Neutrophil (primary cell): ENCODE results near the gene GLP1R.

Source experiments
- H3K27ac ChIP-seq: fragments of 200-600 bp; sonication (generic); 2 replicates; pipeline ENCODE4 v1.5.1; 2016; ENCODE audit warnings: mild to moderate bottlenecking, moderate library complexity
- H3K27me3 ChIP-seq: fragments of 200-600 bp; sonication (generic); 2 replicates; pipeline ENCODE4 v1.6.0; 2016; ENCODE audit warnings: mild to moderate bottlenecking
- H3K36me3 ChIP-seq: fragments of 200-600 bp; sonication (generic); 2 replicates; pipeline ENCODE4 v1.5.1; 2017
- H3K4me1 ChIP-seq, 2 experiments: fragments of 200-600 bp in 1 of 2; sonication (generic) in 1 of 2; 1 replicate in 1 of 2; 2 replicates in 1 of 2; pipeline versions ENCODE4 v1.5.1 to v1.6.1; 2013 to 2016; ENCODE audit warnings: low read depth in 1 of 2, low read length in 1 of 2, mild to moderate bottlenecking in 1 of 2, moderate library complexity in 1 of 2; ENCODE audit not compliant: control insufficient read depth in 1 of 2, insufficient read depth in 1 of 2
- H3K4me3 ChIP-seq, 2 experiments: fragments of 200-600 bp in 1 of 2; sonication (generic) in 1 of 2; 1 replicate in 1 of 2; 2 replicates in 1 of 2; pipeline ENCODE4 v1.5.1; 2013 to 2016; ENCODE audit warnings: low read depth in 1 of 2, low read length in 1 of 2, mild to moderate bottlenecking in 1 of 2, moderate library complexity in 1 of 2
- H3K9me3 ChIP-seq: fragments of 200-600 bp; sonication (generic); 2 replicates; pipeline ENCODE4 v1.5.1; 2016
- TF ChIP-seq, protein P1 (sequence below): fragments of 200-600 bp; sonication (generic); IDR thresholded peaks from 2 replicates; pipeline ENCODE4 v1.5.1; 2016; ENCODE audit warnings: antibody characterized with exemption

The GLP1R gene

DNA sequence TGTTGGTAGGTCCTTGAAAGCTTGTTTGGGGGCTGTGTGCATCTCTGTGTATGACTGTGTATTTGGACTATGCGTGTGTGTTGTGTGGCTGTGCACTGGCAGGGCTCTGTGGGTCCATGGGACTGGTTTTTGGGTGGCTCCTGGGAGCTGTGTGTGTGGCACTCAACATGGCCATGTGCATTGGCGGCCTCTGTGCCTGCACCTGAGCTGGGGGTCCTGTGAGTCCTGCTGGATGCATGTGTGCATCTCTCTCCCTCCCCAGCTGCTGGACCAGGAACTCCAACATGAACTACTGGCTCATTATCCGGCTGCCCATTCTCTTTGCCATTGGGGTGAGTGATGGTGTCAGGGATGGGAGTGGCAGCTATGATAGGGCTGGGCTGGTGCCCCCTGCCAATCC, 30.1 kb downstream of the GLP1R start:
- Histone ChIP-seq H3K36me3 (no peaks in the 10 kb centered on the region), H3K27me3 (peaks cover 11% of the 10 kb centered on the region), H3K27ac (no peak overlapping the region), H3K9me3 (no peaks in the 10 kb centered on the region), H3K4me1 (no peaks in the 10 kb centered on the region), H3K4me3 (no peak overlapping the region)
- TF ChIP-seq, protein P1, sequence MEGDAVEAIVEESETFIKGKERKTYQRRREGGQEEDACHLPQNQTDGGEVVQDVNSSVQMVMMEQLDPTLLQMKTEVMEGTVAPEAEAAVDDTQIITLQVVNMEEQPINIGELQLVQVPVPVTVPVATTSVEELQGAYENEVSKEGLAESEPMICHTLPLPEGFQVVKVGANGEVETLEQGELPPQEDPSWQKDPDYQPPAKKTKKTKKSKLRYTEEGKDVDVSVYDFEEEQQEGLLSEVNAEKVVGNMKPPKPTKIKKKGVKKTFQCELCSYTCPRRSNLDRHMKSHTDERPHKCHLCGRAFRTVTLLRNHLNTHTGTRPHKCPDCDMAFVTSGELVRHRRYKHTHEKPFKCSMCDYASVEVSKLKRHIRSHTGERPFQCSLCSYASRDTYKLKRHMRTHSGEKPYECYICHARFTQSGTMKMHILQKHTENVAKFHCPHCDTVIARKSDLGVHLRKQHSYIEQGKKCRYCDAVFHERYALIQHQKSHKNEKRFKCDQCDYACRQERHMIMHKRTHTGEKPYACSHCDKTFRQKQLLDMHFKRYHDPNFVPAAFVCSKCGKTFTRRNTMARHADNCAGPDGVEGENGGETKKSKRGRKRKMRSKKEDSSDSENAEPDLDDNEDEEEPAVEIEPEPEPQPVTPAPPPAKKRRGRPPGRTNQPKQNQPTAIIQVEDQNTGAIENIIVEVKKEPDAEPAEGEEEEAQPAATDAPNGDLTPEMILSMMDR: no peak

GRCh38 chr6:39079197-39080125, 30.9 kb downstream of the GLP1R start:
- TF ChIP-seq, protein P1: no peak
- Histone ChIP-seq H3K9me3 (no peaks in the 10 kb centered on the region), H3K4me3 (no peak overlapping the region), H3K27me3 (peaks cover 12% of the 10 kb centered on the region), H3K27ac (no peak overlapping the region), H3K36me3 (no peaks in the 10 kb centered on the region), H3K4me1 (no peaks in the 10 kb centered on the region)

DNA sequence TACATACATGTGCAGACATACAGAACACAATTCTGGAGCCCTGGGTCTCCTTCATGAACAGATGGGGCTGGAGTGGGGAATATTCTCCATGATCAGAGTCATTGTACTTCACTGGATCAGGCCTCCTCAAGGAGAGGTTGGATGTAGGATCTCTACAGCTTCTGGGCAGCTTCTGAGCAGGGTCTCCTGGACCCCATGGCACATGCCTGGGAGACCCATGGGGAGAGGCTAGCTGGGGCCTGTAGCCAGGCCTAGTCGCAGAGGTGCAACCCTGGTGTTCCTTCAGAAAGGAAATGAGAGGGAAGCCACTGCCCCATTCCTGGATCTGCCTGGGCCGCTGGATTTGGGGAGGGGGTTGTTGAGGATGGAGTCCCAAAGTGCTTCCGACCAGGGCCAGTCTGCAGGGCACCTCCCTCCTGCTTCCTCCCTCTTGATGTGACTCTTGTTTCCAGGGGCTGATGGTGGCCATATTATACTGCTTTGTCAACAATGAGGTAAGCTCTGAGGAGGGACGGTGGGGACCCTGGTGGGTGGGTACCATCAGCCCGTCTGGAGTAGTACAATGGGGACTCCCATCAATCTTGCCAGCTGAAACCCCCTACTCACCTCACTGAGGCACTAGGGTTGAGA, 31.8 kb downstream of the GLP1R start:
- TF ChIP-seq, protein P1: no peak
- Histone ChIP-seq H3K9me3 (no peaks in the 10 kb centered on the region), H3K27ac (no peak overlapping the region), H3K4me3 (no peak overlapping the region), H3K36me3 (no peaks in the 10 kb centered on the region), H3K27me3 (peaks cover 21% of the 10 kb centered on the region), H3K4me1 (no peaks in the 10 kb centered on the region)

DNA sequence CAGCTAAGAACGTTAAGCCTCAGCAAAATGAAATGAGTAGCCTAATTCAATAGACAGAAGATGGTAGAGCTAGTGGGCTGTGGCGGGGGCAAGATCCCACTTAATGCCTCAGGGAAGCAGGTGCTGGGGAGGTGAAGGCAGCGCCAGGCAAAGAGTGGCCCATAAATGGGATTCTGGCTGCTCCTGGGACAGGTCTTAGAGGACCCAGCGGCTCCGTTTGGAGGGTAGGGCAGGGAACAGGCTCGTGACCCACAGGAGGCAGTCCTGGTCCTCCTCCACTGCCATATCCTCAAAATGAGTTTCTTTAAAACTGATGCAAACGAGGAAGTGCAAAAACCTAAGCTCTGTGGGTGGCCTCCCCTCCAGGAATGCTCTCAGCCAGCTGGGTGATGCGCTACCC, 33.7 kb downstream of the GLP1R start:
- Histone ChIP-seq H3K4me3 (no peak overlapping the region), H3K36me3 (no peaks in the 10 kb centered on the region), H3K9me3 (no peaks in the 10 kb centered on the region), H3K4me1 (no peaks in the 10 kb centered on the region), H3K27ac (no peak overlapping the region), H3K27me3 (peaks cover 41% of the 10 kb centered on the region)
- TF ChIP-seq, protein P1: no peak

- Histone ChIP-seq H3K4me1 (no peaks in the 10 kb centered on the region), H3K9me3 (no peaks in the 10 kb centered on the region), H3K27me3 (peaks cover 50% of the 10 kb centered on the region), H3K4me3 (no peak overlapping the region), H3K36me3 (no peaks in the 10 kb centered on the region), H3K27ac (no peak overlapping the region)
- TF ChIP-seq, protein P1: no peak
Observed at GRCh38 chr6:39083231-39083634, 34.7 kb downstream of the GLP1R start.
